GM12878 (cell line): ENCODE results near the gene MAP2K4.

Experiments used
- CEBPZ ChIP-seq: fragments of 150-350 bp; IDR thresholded peaks from 2 replicates; pipeline ENCODE4 v1.6.1; 2016; ENCODE audit warnings: low read depth, low read length
- EP300 ChIP-seq, 2 experiments: fragments of 150-350 bp in 1 of 2; IDR thresholded peaks; 2 replicates each; pipeline ENCODE4 v1.6.1; 2011 to 2012; ENCODE audit warnings: low read depth in 2 of 2, low read length in 2 of 2, borderline replicate concordance in 1 of 2, improper control_type of control experiment in 1 of 2, inconsistent platforms in 1 of 2; ENCODE audit not compliant: control insufficient read depth in 1 of 2
- EZH2 ChIP-seq: IDR thresholded peaks from 2 replicates; pipeline ENCODE4 v1.6.1; 2012; ENCODE audit warnings: low read depth, mild to moderate bottlenecking, control low read depth, inconsistent platforms, low read length, borderline replicate concordance; ENCODE audit not compliant: control insufficient read depth
- FOXK2 ChIP-seq: fragments of 450-650 bp; IDR thresholded peaks from 2 replicates; pipeline ENCODE4 v1.6.1; 2017; ENCODE audit warnings: mild to moderate bottlenecking, moderate library complexity
- SIN3A ChIP-seq: IDR thresholded peaks from 2 replicates; pipeline ENCODE4 v1.6.1; 2012; ENCODE audit warnings: low read depth, low read length, improper control_type of control experiment
- SRF ChIP-seq, 2 experiments: IDR thresholded peaks; 2 replicates each; pipeline ENCODE4 v1.6.1; 2011; ENCODE audit warnings: low read depth in 2 of 2, low read length in 2 of 2, mild to moderate bottlenecking in 1 of 2, moderate library complexity in 1 of 2
- TCF7 ChIP-seq: IDR thresholded peaks from 2 replicates; pipeline ENCODE4 v1.6.1; 2014; ENCODE audit warnings: antibody characterized with exemption, borderline replicate concordance
- YY1 ChIP-seq: IDR thresholded peaks from 2 replicates; pipeline ENCODE4 v1.6.1; 2011; ENCODE audit warnings: low read depth, mild to moderate bottlenecking, low read length
- ZNF622 ChIP-seq: fragments of 450-650 bp; IDR thresholded peaks from 2 replicates; pipeline ENCODE4 v1.6.1; 2017; ENCODE audit warnings: mild to moderate bottlenecking, inconsistent platforms
- TF ChIP-seq, protein P1 (sequence below), 3 experiments: IDR thresholded peaks in 2 of 3; conservative IDR thresholded peaks in 1 of 3; 2 replicates each; pipeline ENCODE4 v1.5.1; 2011; ENCODE audit warnings: low read depth in 3 of 3, low read length in 3 of 3, mild to moderate bottlenecking in 3 of 3, control low read depth in 2 of 3, moderate library complexity in 2 of 3, inconsistent platforms in 1 of 3, mixed read lengths in 1 of 3; ENCODE audit not compliant: control insufficient read depth in 2 of 3, insufficient read depth in 1 of 3; ENCODE audit errors: extremely low read depth in 1 of 3
- TF ChIP-seq, protein P2 (sequence below): IDR thresholded peaks from 2 replicates; pipeline ENCODE4 v1.6.1; 2011; ENCODE audit warnings: low read depth, mild to moderate bottlenecking, low read length, moderate library complexity, borderline replicate concordance; ENCODE audit errors: extremely low read depth
- TF ChIP-seq, protein P3 (sequence below): IDR thresholded peaks from 2 replicates; pipeline ENCODE4 v1.6.1; 2011; ENCODE audit warnings: borderline replicate concordance, low read depth, mild to moderate bottlenecking, moderate library complexity, low read length; ENCODE audit not compliant: insufficient read depth, poor library complexity, severe bottlenecking
- TF ChIP-seq, protein P4 (sequence below): IDR thresholded peaks from 2 replicates; pipeline ENCODE4 v1.6.1; 2012; ENCODE audit warnings: low read length, inconsistent platforms
- TF ChIP-seq, protein P5 (sequence below): IDR thresholded peaks from 2 replicates; pipeline ENCODE4 v1.6.1; 2012; ENCODE audit warnings: mild to moderate bottlenecking, low read depth, low read length

- TF ChIP-seq, protein P1, sequence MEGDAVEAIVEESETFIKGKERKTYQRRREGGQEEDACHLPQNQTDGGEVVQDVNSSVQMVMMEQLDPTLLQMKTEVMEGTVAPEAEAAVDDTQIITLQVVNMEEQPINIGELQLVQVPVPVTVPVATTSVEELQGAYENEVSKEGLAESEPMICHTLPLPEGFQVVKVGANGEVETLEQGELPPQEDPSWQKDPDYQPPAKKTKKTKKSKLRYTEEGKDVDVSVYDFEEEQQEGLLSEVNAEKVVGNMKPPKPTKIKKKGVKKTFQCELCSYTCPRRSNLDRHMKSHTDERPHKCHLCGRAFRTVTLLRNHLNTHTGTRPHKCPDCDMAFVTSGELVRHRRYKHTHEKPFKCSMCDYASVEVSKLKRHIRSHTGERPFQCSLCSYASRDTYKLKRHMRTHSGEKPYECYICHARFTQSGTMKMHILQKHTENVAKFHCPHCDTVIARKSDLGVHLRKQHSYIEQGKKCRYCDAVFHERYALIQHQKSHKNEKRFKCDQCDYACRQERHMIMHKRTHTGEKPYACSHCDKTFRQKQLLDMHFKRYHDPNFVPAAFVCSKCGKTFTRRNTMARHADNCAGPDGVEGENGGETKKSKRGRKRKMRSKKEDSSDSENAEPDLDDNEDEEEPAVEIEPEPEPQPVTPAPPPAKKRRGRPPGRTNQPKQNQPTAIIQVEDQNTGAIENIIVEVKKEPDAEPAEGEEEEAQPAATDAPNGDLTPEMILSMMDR (IDR thresholded peaks at IDR 0.05 in 2 of 3, conservative IDR thresholded peaks at IDR 0.05 in 1 of 3; ENCODE audit: control insufficient read depth in 2 of 3, extremely low read depth in 1 of 3, insufficient read depth in 1 of 3, low read depth in 3 of 3, low read length in 3 of 3): no peak
- no peak for TF ChIP-seq ZNF622
- TF ChIP-seq YY1: no peak
- TF ChIP-seq, protein P2, sequence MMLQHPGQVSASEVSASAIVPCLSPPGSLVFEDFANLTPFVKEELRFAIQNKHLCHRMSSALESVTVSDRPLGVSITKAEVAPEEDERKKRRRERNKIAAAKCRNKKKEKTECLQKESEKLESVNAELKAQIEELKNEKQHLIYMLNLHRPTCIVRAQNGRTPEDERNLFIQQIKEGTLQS: no peak
- TF ChIP-seq TCF7: no peak
- no peak for TF ChIP-seq FOXK2
- TF ChIP-seq EP300 (IDR thresholded peaks at IDR 0.05; ENCODE audit: borderline replicate concordance in 1 of 2, control insufficient read depth in 1 of 2, low read depth in 2 of 2, low read length in 2 of 2): no peak
- TF ChIP-seq, protein P3, sequence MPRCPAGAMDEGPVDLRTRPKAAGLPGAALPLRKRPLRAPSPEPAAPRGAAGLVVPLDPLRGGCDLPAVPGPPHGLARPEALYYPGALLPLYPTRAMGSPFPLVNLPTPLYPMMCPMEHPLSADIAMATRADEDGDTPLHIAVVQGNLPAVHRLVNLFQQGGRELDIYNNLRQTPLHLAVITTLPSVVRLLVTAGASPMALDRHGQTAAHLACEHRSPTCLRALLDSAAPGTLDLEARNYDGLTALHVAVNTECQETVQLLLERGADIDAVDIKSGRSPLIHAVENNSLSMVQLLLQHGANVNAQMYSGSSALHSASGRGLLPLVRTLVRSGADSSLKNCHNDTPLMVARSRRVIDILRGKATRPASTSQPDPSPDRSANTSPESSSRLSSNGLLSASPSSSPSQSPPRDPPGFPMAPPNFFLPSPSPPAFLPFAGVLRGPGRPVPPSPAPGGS: no peak
- TF ChIP-seq CEBPZ: no peak
- TF ChIP-seq, protein P4, sequence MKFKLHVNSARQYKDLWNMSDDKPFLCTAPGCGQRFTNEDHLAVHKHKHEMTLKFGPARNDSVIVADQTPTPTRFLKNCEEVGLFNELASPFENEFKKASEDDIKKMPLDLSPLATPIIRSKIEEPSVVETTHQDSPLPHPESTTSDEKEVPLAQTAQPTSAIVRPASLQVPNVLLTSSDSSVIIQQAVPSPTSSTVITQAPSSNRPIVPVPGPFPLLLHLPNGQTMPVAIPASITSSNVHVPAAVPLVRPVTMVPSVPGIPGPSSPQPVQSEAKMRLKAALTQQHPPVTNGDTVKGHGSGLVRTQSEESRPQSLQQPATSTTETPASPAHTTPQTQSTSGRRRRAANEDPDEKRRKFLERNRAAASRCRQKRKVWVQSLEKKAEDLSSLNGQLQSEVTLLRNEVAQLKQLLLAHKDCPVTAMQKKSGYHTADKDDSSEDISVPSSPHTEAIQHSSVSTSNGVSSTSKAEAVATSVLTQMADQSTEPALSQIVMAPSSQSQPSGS: no peak
- TF ChIP-seq EZH2: no peak
- no peak for TF ChIP-seq SRF (IDR thresholded peaks at IDR 0.05; ENCODE audit: low read depth in 2 of 2, low read length in 2 of 2)
- TF ChIP-seq, protein P5, sequence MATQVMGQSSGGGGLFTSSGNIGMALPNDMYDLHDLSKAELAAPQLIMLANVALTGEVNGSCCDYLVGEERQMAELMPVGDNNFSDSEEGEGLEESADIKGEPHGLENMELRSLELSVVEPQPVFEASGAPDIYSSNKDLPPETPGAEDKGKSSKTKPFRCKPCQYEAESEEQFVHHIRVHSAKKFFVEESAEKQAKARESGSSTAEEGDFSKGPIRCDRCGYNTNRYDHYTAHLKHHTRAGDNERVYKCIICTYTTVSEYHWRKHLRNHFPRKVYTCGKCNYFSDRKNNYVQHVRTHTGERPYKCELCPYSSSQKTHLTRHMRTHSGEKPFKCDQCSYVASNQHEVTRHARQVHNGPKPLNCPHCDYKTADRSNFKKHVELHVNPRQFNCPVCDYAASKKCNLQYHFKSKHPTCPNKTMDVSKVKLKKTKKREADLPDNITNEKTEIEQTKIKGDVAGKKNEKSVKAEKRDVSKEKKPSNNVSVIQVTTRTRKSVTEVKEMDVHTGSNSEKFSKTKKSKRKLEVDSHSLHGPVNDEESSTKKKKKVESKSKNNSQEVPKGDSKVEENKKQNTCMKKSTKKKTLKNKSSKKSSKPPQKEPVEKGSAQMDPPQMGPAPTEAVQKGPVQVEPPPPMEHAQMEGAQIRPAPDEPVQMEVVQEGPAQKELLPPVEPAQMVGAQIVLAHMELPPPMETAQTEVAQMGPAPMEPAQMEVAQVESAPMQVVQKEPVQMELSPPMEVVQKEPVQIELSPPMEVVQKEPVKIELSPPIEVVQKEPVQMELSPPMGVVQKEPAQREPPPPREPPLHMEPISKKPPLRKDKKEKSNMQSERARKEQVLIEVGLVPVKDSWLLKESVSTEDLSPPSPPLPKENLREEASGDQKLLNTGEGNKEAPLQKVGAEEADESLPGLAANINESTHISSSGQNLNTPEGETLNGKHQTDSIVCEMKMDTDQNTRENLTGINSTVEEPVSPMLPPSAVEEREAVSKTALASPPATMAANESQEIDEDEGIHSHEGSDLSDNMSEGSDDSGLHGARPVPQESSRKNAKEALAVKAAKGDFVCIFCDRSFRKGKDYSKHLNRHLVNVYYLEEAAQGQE: no peak
- no peak for TF ChIP-seq SIN3A
These were observed 74.8 kb downstream of the MAP2K4 start for GRCh38 chr17:12095522-12095921.
